GM23248 (cell line): ENCODE results near the gene POTEI.
"Not testable (repeated sequence)": the region's sequence is repeated elsewhere in the genome, so short reads cannot be mapped to it uniquely, and the experiment has no call there.

Experiments
- EZH2 ChIP-seq: fragments of 200-600 bp; sonication (generic); IDR thresholded peaks from 2 replicates; pipeline ENCODE4 v1.6.1; 2018; ENCODE audit warnings: antibody characterized with exemption, mild to moderate bottlenecking; ENCODE audit not compliant: insufficient read depth, poor library complexity, severe bottlenecking
- EZH2phosphoT487 ChIP-seq: fragments of 200-600 bp; sonication (generic); IDR thresholded peaks from 2 replicates; pipeline ENCODE4 v1.6.1; 2018; ENCODE audit warnings: antibody characterized with exemption, moderate library complexity, mild to moderate bottlenecking, low read depth; ENCODE audit not compliant: insufficient read depth

GRCh38 chr2:130452897-130453296 is 56.2 kb downstream of the POTEI start:
- TF ChIP-seq EZH2, EZH2phosphoT487: not testable (repeated sequence)
